Memory B cell (primary cell): ENCODE measurements around the gene ARHGAP8.
"Not testable (repeated sequence)": the region's sequence is repeated elsewhere in the genome, so short reads cannot be mapped to it uniquely, and the experiment has no call there.

Source experiments
- ATAC-seq: fragments of 150-1000 bp; cut with Tn5 transposase; 2 replicates; pipeline ENCODE4 v1.10.0; 2021; ENCODE audit warnings: low read depth, mild to moderate bottlenecking, moderate library complexity
- DNase-seq, 2 donors: peaks; one replicate each; pipeline ENCODE4 v3.0.0; 2022; ENCODE audit warnings: low spot score in 2 of 2
- H3K27ac Mint-ChIP-seq: one replicate; pipeline ENCODE4 v1.8.0; 2022; ENCODE audit warnings: mild to moderate bottlenecking, moderate library complexity, mixed read lengths
- H3K27me3 Mint-ChIP-seq: one replicate; pipeline ENCODE4 v1.8.0; 2022; ENCODE audit warnings: mixed read lengths
- H3K36me3 Mint-ChIP-seq: one replicate; pipeline ENCODE4 v1.8.0; 2022; ENCODE audit warnings: mild to moderate bottlenecking, mixed read lengths
- H3K4me1 Mint-ChIP-seq: one replicate; pipeline ENCODE4 v1.8.0; 2022; ENCODE audit warnings: mixed read lengths
- H3K4me3 Mint-ChIP-seq: one replicate; pipeline ENCODE4 v1.8.0; 2022; ENCODE audit warnings: mild to moderate bottlenecking, moderate library complexity, mixed read lengths
- H3K9me3 Mint-ChIP-seq: one replicate; pipeline ENCODE4 v1.8.0; 2022; ENCODE audit warnings: mixed read lengths

The ARHGAP8 gene

GRCh38 chr22:44858819-44859218 lies 106.4 kb downstream of the ARHGAP8 start:
- H3K36me3 Mint-ChIP-seq, ATAC-seq, DNase-seq, H3K4me3 Mint-ChIP-seq, H3K9me3 Mint-ChIP-seq, H3K4me1 Mint-ChIP-seq, H3K27ac Mint-ChIP-seq, H3K27me3 Mint-ChIP-seq: not testable (repeated sequence)

GRCh38 chr22:44859641-44860040 lies 107.3 kb downstream of the ARHGAP8 start:
- Mint-ChIP-seq H3K4me1 (no peaks in the 10 kb centered on the region), H3K4me3 (no peak overlapping the region), H3K27ac (no peak overlapping the region), H3K9me3 (no peaks in the 10 kb centered on the region), H3K27me3 (peaks cover 7% of the 10 kb centered on the region), H3K36me3 (no peaks in the 10 kb centered on the region)
- no peak for DNase-seq
- ATAC-seq: no peak

GRCh38 chr22:44860311-44860710 lies 107.9 kb downstream of the ARHGAP8 start:
- H3K27me3 Mint-ChIP-seq: peaks cover 7% of the 10 kb centered on the region
- H3K27ac Mint-ChIP-seq: no peak overlapping the region
- ATAC-seq (no peak), DNase-seq (no peak)
- no peak overlapping the region for H3K4me3 Mint-ChIP-seq
- H3K4me1 Mint-ChIP-seq: no peaks in the 10 kb centered on the region
- no peaks in the 10 kb centered on the region for H3K36me3 Mint-ChIP-seq
- no peaks in the 10 kb centered on the region for H3K9me3 Mint-ChIP-seq

- Mint-ChIP-seq H3K27ac (no peak overlapping the region), H3K4me1 (no peaks in the 10 kb centered on the region), H3K4me3 (no peak overlapping the region), H3K9me3 (no peaks in the 10 kb centered on the region), H3K36me3 (no peaks in the 10 kb centered on the region), H3K27me3 (peaks cover 7% of the 10 kb centered on the region)
- ATAC-seq (no peak), DNase-seq (no peak)
Observed at GRCh38 chr22:44861245-44861644, 108.9 kb downstream of the ARHGAP8 start.

GRCh38 chr22:44862281-44862680 lies 109.9 kb downstream of the ARHGAP8 start:
- no peaks in the 10 kb centered on the region for H3K4me1 Mint-ChIP-seq

GRCh38 chr22:44862981-44863860 lies 110.8 kb downstream of the ARHGAP8 start:
- Mint-ChIP-seq H3K4me1 (no peaks in the 10 kb centered on the region), H3K4me3 (no peak overlapping the region), H3K27ac (no peak overlapping the region), H3K27me3 (peaks cover 7% of the 10 kb centered on the region), H3K9me3 (no peaks in the 10 kb centered on the region), H3K36me3 (no peaks in the 10 kb centered on the region)
- ATAC-seq: no peak
- no peak for DNase-seq

More at GRCh38 chr22:44862281-44862680, 109.9 kb downstream of the ARHGAP8 start:
- Mint-ChIP-seq H3K9me3 (no peaks in the 10 kb centered on the region), H3K36me3 (no peaks in the 10 kb centered on the region), H3K27me3 (peaks cover 7% of the 10 kb centered on the region), H3K27ac (no peak overlapping the region), H3K4me3 (no peak overlapping the region)
- ATAC-seq (no peak), DNase-seq (no peak)

GRCh38 chr22:44865193-44866057 lies 113.0 kb downstream of the ARHGAP8 start:
- Mint-ChIP-seq H3K9me3 (peaks cover 1% of the 10 kb centered on the region), H3K27ac (no peak overlapping the region), H3K36me3 (no peaks in the 10 kb centered on the region), H3K27me3 (peaks cover 8% of the 10 kb centered on the region), H3K4me3 (no peak overlapping the region), H3K4me1 (no peaks in the 10 kb centered on the region)
- DNase-seq: no peak
- no peak for ATAC-seq

- no peak for DNase-seq
- ATAC-seq: no peak
- Mint-ChIP-seq H3K9me3 (peaks cover 3% of the 10 kb centered on the region), H3K27me3 (peaks cover 5% of the 10 kb centered on the region), H3K36me3 (no peaks in the 10 kb centered on the region), H3K27ac (no peak overlapping the region), H3K4me1 (no peaks in the 10 kb centered on the region), H3K4me3 (no peak overlapping the region)
Observed at GRCh38 chr22:44869196-44869595, 116.8 kb downstream of the ARHGAP8 start.

GRCh38 chr22:44870021-44870420 lies 117.6 kb downstream of the ARHGAP8 start:
- Mint-ChIP-seq H3K4me3 (no peak overlapping the region), H3K36me3 (no peaks in the 10 kb centered on the region), H3K27ac (no peak overlapping the region), H3K4me1 (no peaks in the 10 kb centered on the region), H3K9me3 (peaks cover 3% of the 10 kb centered on the region), H3K27me3 (peaks cover 3% of the 10 kb centered on the region)
- no peak for ATAC-seq
- DNase-seq: no peak

GRCh38 chr22:44871782-44872181 lies 119.4 kb downstream of the ARHGAP8 start:
- Mint-ChIP-seq H3K4me3 (no peak overlapping the region), H3K4me1 (no peaks in the 10 kb centered on the region), H3K27me3 (peaks cover 3% of the 10 kb centered on the region), H3K36me3 (no peaks in the 10 kb centered on the region), H3K27ac (no peak overlapping the region), H3K9me3 (peaks cover 10% of the 10 kb centered on the region)
- DNase-seq: no peak
- no peak for ATAC-seq

GRCh38 chr22:44876921-44877320 lies 124.5 kb downstream of the ARHGAP8 start:
- Mint-ChIP-seq H3K27me3 (no peaks in the 10 kb centered on the region), H3K36me3 (no peaks in the 10 kb centered on the region), H3K4me1 (no peaks in the 10 kb centered on the region), H3K4me3 (no peak overlapping the region), H3K9me3 (peaks cover 7% of the 10 kb centered on the region), H3K27ac (no peak overlapping the region)
- ATAC-seq: no peak
- DNase-seq: no peak

- no peaks in the 10 kb centered on the region for H3K27me3 Mint-ChIP-seq
- no peaks in the 10 kb centered on the region for H3K36me3 Mint-ChIP-seq
- no peak for DNase-seq
- no peak for ATAC-seq
- H3K27ac Mint-ChIP-seq: no peak overlapping the region
- no peak overlapping the region for H3K4me3 Mint-ChIP-seq
- no peaks in the 10 kb centered on the region for H3K4me1 Mint-ChIP-seq
- peaks cover 7% of the 10 kb centered on the region for H3K9me3 Mint-ChIP-seq
Observed at GRCh38 chr22:44878483-44879300, 126.3 kb downstream of the ARHGAP8 start.

- Mint-ChIP-seq H3K27me3 (no peaks in the 10 kb centered on the region), H3K36me3 (no peaks in the 10 kb centered on the region), H3K9me3 (peaks cover 7% of the 10 kb centered on the region), H3K4me1 (no peaks in the 10 kb centered on the region), H3K4me3 (no peak overlapping the region), H3K27ac (no peak overlapping the region)
- DNase-seq (no peak), ATAC-seq (no peak)
Observed at GRCh38 chr22:44879301-44879680, 126.9 kb downstream of the ARHGAP8 start.
